ENCODE measurements around the gene RIC8B.
"Not testable (repeated sequence)": the region's sequence is repeated elsewhere in the genome, so short reads cannot be mapped to it uniquely, and the experiment has no call there.

The RIC8B gene

GRCh38 chr12:106774005-106774807 lies at the start of gene RIC8B:
RIC8B (plus strand) TSS chr12:106774682; CDS start chr12:106774746, 64 bp downstream.
- no peak for TF ChIP-seq EZH2 (IDR thresholded peaks at IDR 0.05; ENCODE audit: borderline replicate concordance, low read length)
- no peak for TF ChIP-seq CTCF (IDR thresholded peaks at IDR 0.05; ENCODE audit: low read length)
- Histone ChIP-seq H3K79me2 (ENCODE audit: insufficient read depth, low read length) (no peaks in the 10 kb centered on the region), H3K4me2 (ENCODE audit: low read length) (peak within 1 kb of the TSS; percentile 85), H3K27ac (ENCODE audit: low read depth, low read length, poor library complexity, severe bottlenecking) (no peak within 1 kb of the TSS), H3K9me3 (ENCODE audit: low read length) (no peaks in the 10 kb centered on the region), H3K4me1 (ENCODE audit: insufficient read depth, low read length, severe bottlenecking) (peaks cover 11% of the 10 kb centered on the region), H2AFZ (ENCODE audit: low read length) (no peak within 1 kb of the TSS), H4K20me1 (ENCODE audit: insufficient read depth, low read length) (no peaks in the 10 kb centered on the region), H3K9ac (ENCODE audit: low read length) (peak within 1 kb of the TSS; percentile 63), H3K9me2 (ENCODE audit: low read depth, low read length) (no peaks in the 10 kb centered on the region), H3K36me3 (ENCODE audit: insufficient read depth, low read length) (no peaks in the 10 kb centered on the region), H3K4me3 (ENCODE audit: low read depth, low read length, poor library complexity, severe bottlenecking) (peak within 1 kb of the TSS; percentile 86), H3K27me3 (ENCODE audit: insufficient read depth, low read length) (no peaks in the 10 kb centered on the region), H3F3A (ENCODE audit: insufficient read depth, low read length) (no peaks in the 10 kb centered on the region)

- H3K27me3 ChIP-seq (ENCODE audit: insufficient read depth, low read length): no peaks in the 10 kb centered on the region
- no peak overlapping the region for H3K9ac ChIP-seq (ENCODE audit: low read length)
- no peak overlapping the region for H3K27ac ChIP-seq (ENCODE audit: low read depth, low read length, poor library complexity, severe bottlenecking)
- no peak for TF ChIP-seq EZH2 (IDR thresholded peaks at IDR 0.05; ENCODE audit: borderline replicate concordance, low read length)
- no peak for TF ChIP-seq CTCF (IDR thresholded peaks at IDR 0.05; ENCODE audit: low read length)
- H3K4me3 ChIP-seq (ENCODE audit: low read depth, low read length, poor library complexity, severe bottlenecking): no peak overlapping the region
- H2AFZ ChIP-seq (ENCODE audit: low read length): no peak overlapping the region
- no peaks in the 10 kb centered on the region for H3K4me1 ChIP-seq (ENCODE audit: insufficient read depth, low read length, severe bottlenecking)
- H3K36me3 ChIP-seq (ENCODE audit: insufficient read depth, low read length): no peaks in the 10 kb centered on the region
- no peaks in the 10 kb centered on the region for H4K20me1 ChIP-seq (ENCODE audit: insufficient read depth, low read length)
- no peak overlapping the region for H3K4me2 ChIP-seq (ENCODE audit: low read length)
- H3F3A ChIP-seq (ENCODE audit: insufficient read depth, low read length): no peaks in the 10 kb centered on the region
- no peaks in the 10 kb centered on the region for H3K9me2 ChIP-seq (ENCODE audit: low read depth, low read length)
- no peaks in the 10 kb centered on the region for H3K9me3 ChIP-seq (ENCODE audit: low read length)
- H3K79me2 ChIP-seq (ENCODE audit: insufficient read depth, low read length): no peaks in the 10 kb centered on the region
Measured at GRCh38 chr12:106724934-106725333, 49.5 kb upstream of the RIC8B start.

GRCh38 chr12:106726603-106727202 lies 47.8 kb upstream of the RIC8B start:
- H3K4me2 ChIP-seq (ENCODE audit: low read length); H3K4me1 ChIP-seq (ENCODE audit: insufficient read depth, low read length, severe bottlenecking); H3K9me2 ChIP-seq (ENCODE audit: low read depth, low read length); H3F3A ChIP-seq (ENCODE audit: insufficient read depth, low read length); H3K27me3 ChIP-seq (ENCODE audit: insufficient read depth, low read length); H3K9me3 ChIP-seq (ENCODE audit: low read length); H3K4me3 ChIP-seq (ENCODE audit: low read depth, low read length, poor library complexity, severe bottlenecking); H2AFZ ChIP-seq (ENCODE audit: low read length); H3K36me3 ChIP-seq (ENCODE audit: insufficient read depth, low read length); H3K9ac ChIP-seq (ENCODE audit: low read length); H4K20me1 ChIP-seq (ENCODE audit: insufficient read depth, low read length); H3K27ac ChIP-seq (ENCODE audit: low read depth, low read length, poor library complexity, severe bottlenecking); H3K79me2 ChIP-seq (ENCODE audit: insufficient read depth, low read length): not testable (repeated sequence)
